Thyroid gland (tissue), 4 donors: ENCODE measurements around the gene PTDSS2. TPM values are rescaled to one million over a fixed set of nuclear protein-coding genes. Genes with fewer than 3 reads are reported as not detected.
"Not testable (repeated sequence)": the region's sequence is repeated elsewhere in the genome, so short reads cannot be mapped to it uniquely, and the experiment has no call there.

ENCODE experiments used
- DNase-seq, 2 donors: peaks; one replicate each; pipeline ENCODE4 v3.0.0-alpha.2; 2019
- H3K27ac ChIP-seq, 3 donors: fragments of 200-600 bp; sonication (generic); 1 replicate in 2 of 3; 2 replicates in 1 of 3; pipeline ENCODE4 v1.5.1; 2016 to 2019; ENCODE audit warnings: mild to moderate bottlenecking in 1 of 3, moderate library complexity in 1 of 3
- H3K27me3 ChIP-seq: fragments of 200-600 bp; sonication (generic); one replicate; pipeline ENCODE4 v1.5.1; 2019
- H3K36me3 ChIP-seq, 2 donors: fragments of 200-600 bp; sonication (generic); one replicate each; pipeline ENCODE4 v1.5.1; 2016 to 2019
- H3K4me1 ChIP-seq, 2 donors: fragments of 200-600 bp; sonication (generic); one replicate each; pipeline ENCODE4 v1.5.1; 2017 to 2019
- H3K4me3 ChIP-seq, 3 donors: fragments of 200-600 bp; sonication (generic); replicated peaks in 1 of 3; 1 replicate in 2 of 3; 2 replicates in 1 of 3; pipeline ENCODE4 v1.5.1; 2016; ENCODE audit warnings: mild to moderate bottlenecking in 1 of 3
- H3K9me3 ChIP-seq: fragments of 200-600 bp; sonication (generic); one replicate; pipeline ENCODE4 v1.5.1; 2017
- CTCF ChIP-seq, 6 experiments: fragments of 200-600 bp in 3 of 6; fragments of 450-650 bp in 3 of 6; sonication (generic) in 3 of 6; IDR thresholded peaks; one replicate each; pipeline ENCODE4 v1.5.1; 2016 to 2019; ENCODE audit warnings: antibody characterized with exemption in 6 of 6, mild to moderate bottlenecking in 2 of 6, inconsistent platforms in 1 of 6, moderate library complexity in 1 of 6
- POLR2A ChIP-seq, 2 donors: fragments of 450-650 bp; IDR thresholded peaks; one replicate each; pipeline ENCODE4 v1.6.1; 2017; ENCODE audit warnings: antibody characterized with exemption in 2 of 2, mild to moderate bottlenecking in 2 of 2, moderate library complexity in 1 of 2
- WGBS, 2 donors: methylation state at CpG; one replicate each; pipeline ENCODE4 v1.1.5; 2017; 5-methylcytosine and 5-hydroxymethylcytosine counted together
- intact Hi-C: fragments of 100-400 bp; cut with DNase I; formaldehyde crosslinking; loops from one replicate; pipeline ENCODE4 v1.15.1; 2023
- total RNA-seq, 4 donors: library from RNA; depleted of rRNA; stranded (reverse); fragments of >200 nt; gene quantifications; one replicate each; pipeline ENCODE4 v1.2.3, GENCODE V29; 2016

PTDSS2 gene
- total RNA-seq, result 10 to 100 TPM; 40.8 to 69.9 (median 41.7) TPM

- H3K4me3 ChIP-seq, result peak within 1 kb of the TSS; percentile 79 to 98 (median 93)
- peak in 1 of 6 experiments; percentile 22 for TF ChIP-seq CTCF (IDR thresholded peaks at IDR 0.05)
- TF ChIP-seq POLR2A (IDR thresholded peaks at IDR 0.05), result peak in 1 of 2 donors; percentile 88
- H3K27me3 ChIP-seq, result no peaks in the 10 kb centered on the region
- DNase-seq, result peak; percentile 97
- peaks cover 21 to 22% of the 10 kb centered on the region in 2 donors for H3K4me1 ChIP-seq
- H3K36me3 ChIP-seq, result no peaks in the 10 kb centered on the region
- 2% methylated on average over 20 to 27 of the region's 108 CpGs for WGBS, 2 donors
- peak within 1 kb of the TSS; percentile 72 to 96 (median 92) for H3K27ac ChIP-seq
- intact Hi-C loops, result loop anchor here (5.0 to 10.0 kb wide), 2 partner anchors 52 to 245 kb away; partner anchors contain the start of genes BET1L and RIC8A
- H3K9me3 ChIP-seq, result no peaks in the 10 kb centered on the region
Measured at GRCh38 chr11:449889-450808, at the start of gene PTDSS2. Gene PTDSS2 (plus strand): TSS chr11:450279. CDS start chr11:450456, 177 bp downstream.

DNA sequence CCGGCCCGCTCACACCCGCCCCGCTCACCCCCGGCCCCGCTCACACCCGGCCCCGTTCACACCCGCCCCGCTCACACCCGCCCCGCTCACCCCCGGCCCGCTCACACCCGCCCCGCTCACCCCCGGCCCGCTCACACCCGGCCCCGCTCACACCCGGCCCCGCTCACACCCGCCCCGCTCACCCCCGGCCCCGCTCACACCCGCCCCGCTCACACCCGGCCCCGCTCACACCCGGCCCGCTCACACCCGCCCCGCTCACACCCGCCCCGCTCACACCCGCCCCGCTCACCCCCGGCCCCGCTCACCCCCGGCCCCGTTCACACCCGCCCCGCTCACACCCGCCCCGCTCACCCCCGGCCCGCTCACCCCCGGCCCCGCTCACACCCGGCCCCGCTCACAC lies 48.9 kb upstream of the PTDSS2 start:
- H3K27ac ChIP-seq, DNase-seq, H3K4me1 ChIP-seq, H3K36me3 ChIP-seq, intact Hi-C loops, H3K27me3 ChIP-seq, H3K9me3 ChIP-seq, H3K4me3 ChIP-seq: not testable (repeated sequence)
- no CpG with 5 or more reads among the region's 52 CpGs for WGBS, 2 donors

DNA sequence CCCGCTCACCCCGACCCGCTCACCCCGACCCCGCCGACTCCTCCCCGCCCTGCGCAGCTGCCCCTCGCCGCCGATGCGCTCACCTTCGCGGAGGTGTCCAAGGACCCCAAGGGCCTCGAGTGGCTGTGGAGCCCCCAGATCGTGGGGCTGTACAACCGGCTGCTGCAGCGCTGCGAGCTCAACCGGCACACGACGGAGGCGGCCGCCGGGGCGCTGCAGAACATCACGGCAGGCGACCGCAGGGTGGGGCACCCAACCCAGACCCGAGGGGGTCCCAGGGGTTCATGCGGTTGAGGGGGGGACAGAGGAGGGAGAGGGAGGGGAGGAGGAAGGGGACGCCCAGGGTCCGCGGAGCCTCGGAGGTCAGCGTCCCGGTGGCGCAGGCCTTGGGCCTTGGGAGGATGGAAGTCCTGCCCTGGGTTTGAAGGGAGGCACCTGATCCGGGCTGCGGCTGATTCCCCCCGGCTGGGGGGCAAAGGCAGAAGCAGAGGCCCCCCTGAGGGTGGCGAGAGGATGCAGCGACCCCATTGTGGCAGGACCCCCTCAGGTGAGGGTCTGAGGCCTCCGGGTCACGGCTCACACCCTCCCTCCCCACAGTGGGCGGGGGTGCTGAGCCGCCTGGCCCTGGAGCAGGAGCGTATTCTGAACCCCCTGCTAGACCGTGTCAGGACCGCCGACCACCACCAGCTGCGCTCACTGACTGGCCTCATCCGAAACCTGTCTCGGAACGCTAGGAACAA lies 46.9 kb upstream of the PTDSS2 start:
- WGBS, 2 donors, result 84 to 96% methylated on average over 19 of the region's 55 CpGs

GRCh38 chr11:403761-404431 lies 46.2 kb upstream of the PTDSS2 start:
- H3K4me1 ChIP-seq, result peaks cover 0 to 5% of the 10 kb centered on the region in 2 donors
- no peaks in the 10 kb centered on the region for H3K27me3 ChIP-seq
- intact Hi-C loops, result no loop called here
- DNase-seq, result no peak
- TF ChIP-seq POLR2A (IDR thresholded peaks at IDR 0.05) (no peak), CTCF (IDR thresholded peaks at IDR 0.05) (no peak)
- H3K27ac ChIP-seq, result no peak overlapping the region
- H3K9me3 ChIP-seq, result no peaks in the 10 kb centered on the region
- H3K36me3 ChIP-seq, result peaks cover 0 to 9% of the 10 kb centered on the region in 2 donors
- no peak overlapping the region for H3K4me3 ChIP-seq
- WGBS, 2 donors, result 90 to 94% methylated on average over 21 of the region's 27 CpGs

More for the DNA sequence above, 46.9 kb upstream of the PTDSS2 start:
- Histone ChIP-seq H3K4me1 (peaks cover 0 to 5% of the 10 kb centered on the region in 2 donors), H3K4me3 (no peak overlapping the region), H3K27ac (no peak overlapping the region), H3K36me3 (peaks cover 0 to 9% of the 10 kb centered on the region in 2 donors), H3K27me3 (no peaks in the 10 kb centered on the region), H3K9me3 (no peaks in the 10 kb centered on the region)
- TF ChIP-seq POLR2A (IDR thresholded peaks at IDR 0.05) (no peak), CTCF (IDR thresholded peaks at IDR 0.05) (no peak)
- intact Hi-C loops, result no loop called here
- no peak for DNase-seq

GRCh38 chr11:404551-405264 lies 45.4 kb upstream of the PTDSS2 start:
- Histone ChIP-seq H3K27ac (no peak overlapping the region), H3K4me1 (peaks cover 0 to 5% of the 10 kb centered on the region in 2 donors), H3K4me3 (no peak overlapping the region), H3K27me3 (no peaks in the 10 kb centered on the region), H3K9me3 (no peaks in the 10 kb centered on the region), H3K36me3 (peaks cover 0 to 9% of the 10 kb centered on the region in 2 donors)
- TF ChIP-seq POLR2A (IDR thresholded peaks at IDR 0.05), result no peak
- no peak for TF ChIP-seq CTCF (IDR thresholded peaks at IDR 0.05)
- intact Hi-C loops, result no loop called here
- 94 to 96% methylated on average over 10 to 14 of the region's 14 CpGs for WGBS, 2 donors
- no peak for DNase-seq
